ENCODE results near the gene SLC22A17. TPM values are rescaled to one million over a fixed set of nuclear protein-coding genes. Genes with fewer than 3 reads are reported as not detected.
"Not testable (repeated sequence)": the region's sequence is repeated elsewhere in the genome, so short reads cannot be mapped to it uniquely, and the experiment has no call there.

The SLC22A17 gene
- total RNA-seq, 4 donors from 2014 or later = 0.88 to 9.2 (median 3.3) TPM

GRCh38 chr14:23339506-23340268 lies 13.0 kb downstream of the SLC22A17 start:
- H3K4me1 ChIP-seq = no peaks in the 10 kb centered on the region
- H3K36me3 ChIP-seq = no peaks in the 10 kb centered on the region
- H3K4me3 ChIP-seq = no peak overlapping the region
- intact Hi-C loops (cut with DNase I) = no loop called here
- no peak overlapping the region for H3K27ac ChIP-seq
- H3K27me3 ChIP-seq = peaks cover 0 to 9% (median 0%) of the 10 kb centered on the region in 4 donors
- H3K9me3 ChIP-seq = no peaks in the 10 kb centered on the region
- WGBS, 2 donors = 67 to 79% methylated on average over 1 of the region's 1 CpG
- no peak for DNase-seq
- no peak for TF ChIP-seq CTCF (IDR thresholded peaks at IDR 0.05)
- TF ChIP-seq POLR2A (IDR thresholded peaks at IDR 0.05) = no peak

- WGBS, 2 donors = 75 to 89% methylated on average over 4 to 5 of the region's 5 CpGs
- intact Hi-C loops (cut with DNase I) = no loop called here
Observed at GRCh38 chr14:23335623-23336022, 17.1 kb downstream of the SLC22A17 start.

GRCh38 chr14:23327947-23328744 lies 24.5 kb downstream of the SLC22A17 start:
- 37 to 43% methylated on average over 4 of the region's 4 CpGs for WGBS, 2 donors
- Histone ChIP-seq H3K4me1 (peaks cover under 1 to 21% (median 4%) of the 10 kb centered on the region in 3 donors), H3K4me3 (no peak overlapping the region), H3K27ac (no peak overlapping the region), H3K36me3 (peaks cover 0 to 34% (median 16%) of the 10 kb centered on the region in 3 donors), H3K27me3 (no peaks in the 10 kb centered on the region), H3K9me3 (no peaks in the 10 kb centered on the region)
- intact Hi-C loops (cut with DNase I) = loop anchor here (2.0 kb wide), 1 partner anchor 53 kb away; no protein-coding TSS in a partner anchor
- DNase-seq = no peak
- no peak for TF ChIP-seq POLR2A (IDR thresholded peaks at IDR 0.05)
- peak; percentile 70 to 92 (median 88) for TF ChIP-seq CTCF (IDR thresholded peaks at IDR 0.05)

More at GRCh38 chr14:23335623-23336022, 17.1 kb downstream of the SLC22A17 start:
- DNase-seq = no peak
- TF ChIP-seq CTCF (IDR thresholded peaks at IDR 0.05) (no peak), POLR2A (IDR thresholded peaks at IDR 0.05) (no peak)
- Histone ChIP-seq H3K9me3 (no peaks in the 10 kb centered on the region), H3K4me1 (no peaks in the 10 kb centered on the region), H3K27me3 (peaks cover 0 to 9% (median 0%) of the 10 kb centered on the region in 4 donors), H3K27ac (no peak overlapping the region), H3K36me3 (no peaks in the 10 kb centered on the region), H3K4me3 (no peak overlapping the region)

GRCh38 chr14:23326491-23327332 lies 26.0 kb downstream of the SLC22A17 start:
- no peaks in the 10 kb centered on the region for H3K27me3 ChIP-seq
- H3K27ac ChIP-seq = no peak overlapping the region
- DNase-seq = no peak
- intact Hi-C loops (cut with DNase I) = loop anchor here (2.0 kb wide), 1 partner anchor 54 kb away; no protein-coding TSS in a partner anchor
- peaks cover 10 to 33% (median 11%) of the 10 kb centered on the region in 3 donors for H3K4me1 ChIP-seq
- peaks cover 0 to 38% (median 16%) of the 10 kb centered on the region in 3 donors for H3K36me3 ChIP-seq
- no peaks in the 10 kb centered on the region for H3K9me3 ChIP-seq
- no peak overlapping the region for H3K4me3 ChIP-seq
- 72 to 73% methylated on average over 13 of the region's 13 CpGs for WGBS, 2 donors
- no peak for TF ChIP-seq POLR2A (IDR thresholded peaks at IDR 0.05)
- no peak for TF ChIP-seq CTCF (IDR thresholded peaks at IDR 0.05)

GRCh38 chr14:23325746-23326145 lies 26.9 kb downstream of the SLC22A17 start:
- Histone ChIP-seq H3K4me1 (peaks cover 10 to 33% (median 11%) of the 10 kb centered on the region in 3 donors), H3K36me3 (peaks cover 0 to 38% (median 16%) of the 10 kb centered on the region in 3 donors)
- not testable (repeated sequence) for H3K9me3 ChIP-seq, H3K27ac ChIP-seq, H3K27me3 ChIP-seq, H3K4me3 ChIP-seq, DNase-seq
- intact Hi-C loops (cut with DNase I) = loop anchor here (2.0 kb wide), 1 partner anchor 55 kb away; no protein-coding TSS in a partner anchor
- 91 to 93% methylated on average over 5 of the region's 5 CpGs for WGBS, 2 donors
